GM21360 (cell line): ENCODE measurements around the gene PEX14.

ENCODE experiments used
- ATAC-seq: cut with Tn5 transposase; IDR thresholded peaks from one replicate; pipeline ENCODE4 v1.9.1; 2021; ENCODE audit warnings: mild to moderate bottlenecking, moderate library complexity; ENCODE audit not compliant: unreplicated experiment

PEX14 gene

DNA sequence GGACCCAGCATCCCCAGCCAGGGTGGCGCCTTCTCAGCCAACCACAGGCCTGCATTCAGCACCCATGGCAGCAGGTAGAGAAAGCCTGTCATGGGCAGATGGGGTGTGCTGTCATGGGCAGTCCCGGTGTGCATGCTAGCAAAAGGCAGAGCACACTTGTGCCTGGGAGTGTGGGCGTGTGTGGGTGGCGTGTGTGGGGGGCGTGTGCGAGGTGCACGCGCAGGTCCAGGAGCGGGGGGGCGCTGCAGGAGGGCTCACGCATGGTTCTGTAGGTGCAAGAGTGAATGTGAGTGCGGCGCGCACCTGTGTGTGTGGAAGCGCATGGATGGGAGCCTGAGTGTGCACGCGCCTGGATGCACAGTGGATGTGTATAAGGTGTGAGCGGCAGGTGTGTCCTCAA is 184.5 kb downstream of the PEX14 start:
- no peak for ATAC-seq

GRCh38 chr1:10659646-10660540 is 185.1 kb downstream of the PEX14 start:
- no peak for ATAC-seq

DNA sequence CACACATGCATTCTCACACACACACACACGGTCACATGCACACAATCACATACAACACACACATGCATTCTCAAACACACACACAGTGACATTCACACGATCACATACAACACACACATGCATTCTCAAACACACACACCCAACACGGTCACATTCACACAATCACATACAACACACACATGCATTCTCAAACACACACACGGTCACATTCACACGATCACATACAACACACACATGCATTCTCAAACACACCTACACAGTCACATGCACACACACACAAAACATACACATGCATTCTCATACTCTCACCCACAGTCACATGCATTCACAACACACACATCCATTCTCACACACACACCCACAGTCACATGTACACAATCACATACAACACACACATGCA is 186.7 kb downstream of the PEX14 start:
- no peak for ATAC-seq

DNA sequence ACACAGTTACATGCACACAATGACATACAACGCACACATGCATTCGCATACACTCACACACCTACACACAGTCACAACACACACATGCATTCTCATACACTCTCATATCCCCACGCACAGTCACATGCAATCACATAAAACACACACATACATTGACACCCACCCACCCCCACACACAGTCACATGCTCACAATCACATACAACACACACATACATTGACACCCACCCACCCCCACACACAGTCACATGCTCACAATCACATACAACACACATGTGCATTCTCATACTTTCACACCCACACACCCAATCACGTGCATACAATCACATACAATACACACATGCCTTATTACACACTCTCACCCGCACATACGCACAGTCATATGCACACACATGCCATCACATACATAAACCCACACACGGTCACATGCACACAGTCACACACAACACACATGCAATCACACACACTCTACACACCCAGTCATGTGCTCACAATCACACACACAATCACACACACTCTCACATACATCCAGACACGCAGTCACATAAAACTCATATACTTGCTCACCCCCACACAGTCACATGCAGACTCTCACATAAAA is 187.4 kb downstream of the PEX14 start:
- ATAC-seq: no peak

- no peak for ATAC-seq
Measured at GRCh38 chr1:10662824-10663677, 188.3 kb downstream of the PEX14 start.

- no peak for ATAC-seq
Measured at GRCh38 chr1:10663678-10664035, 188.9 kb downstream of the PEX14 start.

DNA sequence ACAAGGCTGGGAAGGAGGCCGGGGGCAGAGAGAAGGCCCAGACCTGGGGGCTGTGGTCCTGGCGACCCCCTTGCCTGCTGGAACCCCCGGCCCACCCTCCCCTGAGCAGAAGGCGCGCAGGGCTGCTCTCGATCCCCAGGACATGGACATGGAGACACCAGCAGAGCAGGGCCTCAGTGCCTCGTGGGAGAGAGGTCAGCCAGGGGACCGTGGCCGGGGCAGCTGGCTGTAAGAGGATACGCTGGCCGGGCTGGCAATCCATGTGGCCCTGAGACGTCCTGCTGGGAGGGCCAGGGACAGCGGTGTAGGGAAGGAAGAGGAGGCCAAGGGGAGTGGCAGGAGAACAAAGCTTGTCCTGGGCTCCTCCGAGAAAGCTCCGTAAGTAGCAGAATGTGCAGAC is 189.5 kb downstream of the PEX14 start:
- ATAC-seq: no peak

DNA sequence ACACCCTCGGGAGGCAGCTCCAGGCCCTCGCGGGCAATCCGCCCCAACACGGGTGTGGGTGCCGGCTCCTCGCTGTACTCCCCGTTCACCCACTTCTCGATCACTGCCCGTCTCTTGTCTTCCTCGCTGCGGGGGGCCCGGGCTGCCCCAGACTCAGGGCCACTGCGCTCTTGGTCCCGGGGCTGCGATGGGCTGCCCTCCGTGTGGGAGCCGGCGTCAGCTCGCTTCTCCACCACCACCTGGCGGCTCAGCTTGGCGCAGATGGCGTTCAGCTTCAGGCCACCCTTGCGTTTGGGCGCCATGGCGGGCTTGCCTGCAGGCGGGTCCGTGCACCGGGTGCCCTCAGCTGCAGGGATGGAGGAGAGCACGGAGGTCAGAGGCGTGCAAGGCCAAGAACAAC is 190.5 kb downstream of the PEX14 start:
- no peak for ATAC-seq

GRCh38 chr1:10665930-10666850 is 191.4 kb downstream of the PEX14 start:
- no peak for ATAC-seq

- ATAC-seq: no peak
Measured at GRCh38 chr1:10667861-10668761, 193.4 kb downstream of the PEX14 start.

DNA sequence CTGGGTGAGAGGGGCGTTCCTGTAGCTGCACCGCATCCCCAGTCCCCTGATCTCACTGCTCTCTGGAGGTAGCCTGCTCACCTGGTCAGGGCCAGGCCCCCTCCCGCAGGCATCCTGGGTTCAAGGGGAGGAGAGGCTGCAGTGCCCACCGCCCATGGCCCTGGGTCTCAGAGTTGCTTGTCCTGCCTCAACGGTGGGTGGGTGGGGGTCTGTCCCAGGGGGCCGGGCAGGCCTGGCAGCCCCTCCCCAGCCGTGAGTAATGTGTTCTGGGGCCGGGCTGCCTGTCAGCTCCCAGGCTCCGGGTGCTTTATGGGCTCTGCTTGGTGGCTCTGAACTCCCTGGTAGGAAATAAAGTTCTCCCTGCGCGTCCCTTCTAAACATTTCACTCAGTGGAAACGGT is 194.8 kb downstream of the PEX14 start:
- ATAC-seq: no peak

DNA sequence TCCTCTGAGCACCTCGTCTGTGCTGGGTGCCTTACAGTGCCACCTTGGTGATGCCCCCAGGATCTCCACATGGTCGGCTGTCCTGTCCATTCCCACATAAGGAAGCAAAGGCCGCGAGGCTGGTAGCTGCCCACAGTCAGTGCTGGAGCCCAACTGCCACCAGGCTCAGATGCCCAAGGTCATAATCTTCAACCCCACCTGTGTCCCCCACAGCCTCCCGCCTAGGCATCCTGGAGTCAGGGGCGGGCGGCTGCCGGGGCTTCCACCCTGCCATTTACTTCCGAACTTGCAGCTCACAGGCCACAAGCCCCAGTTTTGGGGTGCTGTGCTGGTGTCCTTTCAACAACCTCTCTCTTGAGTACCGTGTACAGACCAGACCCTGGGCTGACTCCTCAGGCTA is 195.4 kb downstream of the PEX14 start:
- no peak for ATAC-seq

DNA sequence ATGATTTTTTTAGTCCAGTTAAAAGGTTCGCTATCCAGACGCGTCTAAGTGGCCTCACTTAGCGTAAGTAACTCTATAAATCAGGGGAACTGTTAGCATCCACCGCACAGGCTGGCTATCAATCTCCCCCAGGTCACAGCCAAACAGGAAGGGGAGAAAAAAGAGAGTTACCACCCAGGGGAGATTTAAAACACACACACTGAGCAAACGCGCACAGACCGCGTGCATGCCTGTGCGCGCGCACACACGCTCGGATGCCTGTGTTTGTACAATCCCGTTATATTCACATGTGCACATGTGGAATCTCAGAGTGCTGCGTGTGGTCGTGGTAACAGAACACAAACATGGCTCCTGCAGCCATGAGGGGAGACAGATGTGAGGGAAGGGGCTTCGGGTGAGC is 196.3 kb downstream of the PEX14 start:
- ATAC-seq: no peak

- ATAC-seq: no peak
Measured at GRCh38 chr1:10671622-10672342, 197.0 kb downstream of the PEX14 start.

- ATAC-seq: no peak
Measured at GRCh38 chr1:10672343-10673050, 197.7 kb downstream of the PEX14 start.

- no peak for ATAC-seq
Measured at GRCh38 chr1:10673109-10673711, 198.5 kb downstream of the PEX14 start.

DNA sequence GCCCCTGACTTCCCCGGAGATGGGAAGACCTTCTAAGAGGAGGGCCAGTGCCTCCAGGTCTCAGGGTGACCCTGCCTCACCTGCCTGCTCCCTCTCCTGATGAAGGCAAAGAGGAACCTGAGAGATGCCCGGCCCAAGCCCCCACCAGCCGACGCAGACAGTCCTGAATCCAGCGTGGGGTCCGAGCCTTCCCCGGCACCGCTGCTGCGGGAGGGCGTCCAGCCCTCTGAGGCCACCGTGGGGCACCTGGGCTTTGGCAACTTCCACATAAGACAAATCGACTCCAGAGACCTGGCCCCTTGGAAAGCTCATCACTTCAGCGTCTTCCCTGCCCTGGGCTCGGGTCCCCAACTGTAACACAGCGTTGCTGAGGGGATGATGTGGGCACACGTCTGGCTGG is 199.5 kb downstream of the PEX14 start:
- no peak for ATAC-seq
